OCI-LY3 (cell line): ENCODE measurements around the gene SCN1B.

Experiments used
- H2AFZ ChIP-seq: fragments of 200-600, 300-600 bp; shearing (Covaris generic); 2 replicates; pipeline ENCODE4 v1.6.0; 2014; ENCODE audit warnings: antibody characterized with exemption, low read depth, low read length
- H3K27ac ChIP-seq: fragments of 200-600, 300-600 bp; sonication (generic); 2 replicates; pipeline ENCODE4 v1.5.1; 2014; ENCODE audit warnings: mild to moderate bottlenecking, low read length, moderate library complexity, mixed read lengths
- H3K27me3 ChIP-seq: fragments of 200-600, 300-600 bp; sonication (generic); 2 replicates; pipeline ENCODE4 v1.6.1; 2014; ENCODE audit warnings: low read depth, low read length, mixed read lengths
- H3K36me3 ChIP-seq: fragments of 200-600, 300-600 bp; sonication (generic); replicated peaks from 2 replicates; pipeline ENCODE3; 2014; ENCODE audit warnings: low read depth, low read length, mixed read lengths
- H3K4me1 ChIP-seq: fragments of 300-600, 200-600 bp; sonication (generic); 2 replicates; pipeline ENCODE4 v1.6.1; 2014; ENCODE audit warnings: low read length, mixed read lengths
- H3K4me2 ChIP-seq: fragments of 200-600, 300-600 bp; sonication (generic); 2 replicates; pipeline ENCODE4 v1.6.1; 2014; ENCODE audit warnings: low read length, mixed read lengths
- H3K4me3 ChIP-seq: fragments of 300-600, 200-600 bp; sonication (generic); 2 replicates; pipeline ENCODE4 v1.5.1; 2014; ENCODE audit warnings: antibody characterized with exemption, mild to moderate bottlenecking, low read length, moderate library complexity
- H3K79me2 ChIP-seq: fragments of 300-600, 200-600 bp; shearing (Covaris generic); 2 replicates; pipeline ENCODE4 v1.6.1; 2014; ENCODE audit warnings: mild to moderate bottlenecking, low read length, mixed read lengths
- H3K9ac ChIP-seq: fragments of 300-600, 200-600 bp; shearing (Covaris generic); 2 replicates; pipeline ENCODE4 v1.6.0; 2014; ENCODE audit warnings: mild to moderate bottlenecking, low read length, moderate library complexity
- H3K9me3 ChIP-seq: fragments of 200-600, 300-600 bp; shearing (Covaris generic); 2 replicates; pipeline ENCODE4 v1.6.1; 2014; ENCODE audit warnings: low read length, mixed read lengths; ENCODE audit not compliant: insufficient read depth
- H4K20me1 ChIP-seq: fragments of 200-600, 300-600 bp; sonication (generic); 2 replicates; pipeline ENCODE4 v1.6.1; 2016; ENCODE audit warnings: low read length, mixed read lengths; ENCODE audit not compliant: insufficient read depth
- CTCF ChIP-seq: fragments of 200-600, 300-600 bp; sonication (generic); IDR thresholded peaks from 2 replicates; pipeline ENCODE4 v1.5.1; 2014; ENCODE audit warnings: antibody characterized with exemption, low read length, low read depth
- EZH2phosphoT487 ChIP-seq: fragments of 200-600 bp; shearing (Covaris generic); IDR thresholded peaks from 2 replicates; pipeline ENCODE4 v1.6.1; 2018; ENCODE audit warnings: antibody characterized with exemption, mixed run types, low read depth

SCN1B gene

DNA sequence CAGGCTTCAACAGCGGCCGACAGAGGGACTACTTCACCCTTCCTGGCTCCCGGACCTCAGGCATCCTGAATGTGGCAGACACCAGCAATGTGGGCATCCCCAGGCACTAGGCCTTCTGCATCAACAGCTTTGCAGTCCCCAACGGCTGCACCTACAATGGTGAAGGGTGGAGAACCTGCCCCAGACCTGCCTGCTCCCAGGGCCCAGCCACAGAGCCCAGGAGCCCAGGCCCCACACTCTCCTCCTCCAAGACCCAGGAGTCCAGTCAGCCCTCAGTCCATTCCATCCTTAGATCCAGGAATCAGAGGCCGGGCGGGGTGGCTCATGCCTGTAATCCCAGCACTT, 45.7 kb downstream of the SCN1B start:
- TF ChIP-seq EZH2phosphoT487: no peak
- no peak for TF ChIP-seq CTCF
- Histone ChIP-seq H4K20me1 (no peaks in the 10 kb centered on the region), H3K27me3 (0 out of 2 replicates have a peak, but pooled peaks cover 8% of the 10 kb centered on the region), H3K79me2 (no peaks in the 10 kb centered on the region), H3K9me3 (no peaks in the 10 kb centered on the region), H3K4me2 (no peak overlapping the region), H3K36me3 (no peaks in the 10 kb centered on the region), H3K27ac (no peak overlapping the region), H3K9ac (no peak overlapping the region), H3K4me3 (no peak overlapping the region), H2AFZ (no peak overlapping the region), H3K4me1 (no peaks in the 10 kb centered on the region)

DNA sequence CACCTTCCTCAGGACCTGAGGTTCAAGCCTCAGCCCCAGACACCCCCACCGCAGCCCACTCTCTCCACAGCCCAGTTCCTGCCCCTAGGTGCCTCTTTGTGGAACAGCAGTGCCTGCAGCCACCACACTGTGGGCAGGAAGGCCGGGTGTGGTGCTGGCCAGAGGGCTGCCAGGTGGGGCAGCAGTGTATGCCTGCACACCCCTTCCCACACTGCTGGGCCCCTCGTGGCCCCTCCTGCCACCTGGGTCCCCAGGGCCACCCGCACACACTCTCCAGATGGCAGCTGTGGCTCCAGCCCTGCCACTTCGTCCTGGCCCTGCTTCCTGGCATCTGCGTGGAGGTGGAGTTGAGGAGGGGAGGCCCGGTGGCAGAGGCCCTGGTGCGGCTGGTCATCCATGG, 46.4 kb downstream of the SCN1B start:
- Histone ChIP-seq H3K36me3 (no peaks in the 10 kb centered on the region), H3K27me3 (0 out of 2 replicates have a peak, but pooled peaks cover 8% of the 10 kb centered on the region), H3K4me3 (no peak overlapping the region), H3K27ac (no peak overlapping the region), H2AFZ (no peak overlapping the region), H3K79me2 (no peaks in the 10 kb centered on the region), H3K4me1 (no peaks in the 10 kb centered on the region), H3K9me3 (no peaks in the 10 kb centered on the region), H3K4me2 (no peak overlapping the region), H3K9ac (no peak overlapping the region), H4K20me1 (no peaks in the 10 kb centered on the region)
- TF ChIP-seq EZH2phosphoT487 (no peak), CTCF (no peak)

GRCh38 chr19:35077411-35078223, 47.3 kb downstream of the SCN1B start:
- H3K36me3 ChIP-seq: no peaks in the 10 kb centered on the region
- no peaks in the 10 kb centered on the region for H3K9me3 ChIP-seq
- 0 out of 2 replicates have a peak, but pooled peaks cover 8% of the 10 kb centered on the region for H3K27me3 ChIP-seq
- H3K4me2 ChIP-seq: no peak overlapping the region
- no peak overlapping the region for H3K27ac ChIP-seq
- no peak overlapping the region for H2AFZ ChIP-seq
- no peaks in the 10 kb centered on the region for H3K79me2 ChIP-seq
- TF ChIP-seq CTCF: no peak
- TF ChIP-seq EZH2phosphoT487: no peak
- H3K9ac ChIP-seq: no peak overlapping the region
- H4K20me1 ChIP-seq: no peaks in the 10 kb centered on the region
- no peaks in the 10 kb centered on the region for H3K4me1 ChIP-seq
- no peak overlapping the region for H3K4me3 ChIP-seq

DNA sequence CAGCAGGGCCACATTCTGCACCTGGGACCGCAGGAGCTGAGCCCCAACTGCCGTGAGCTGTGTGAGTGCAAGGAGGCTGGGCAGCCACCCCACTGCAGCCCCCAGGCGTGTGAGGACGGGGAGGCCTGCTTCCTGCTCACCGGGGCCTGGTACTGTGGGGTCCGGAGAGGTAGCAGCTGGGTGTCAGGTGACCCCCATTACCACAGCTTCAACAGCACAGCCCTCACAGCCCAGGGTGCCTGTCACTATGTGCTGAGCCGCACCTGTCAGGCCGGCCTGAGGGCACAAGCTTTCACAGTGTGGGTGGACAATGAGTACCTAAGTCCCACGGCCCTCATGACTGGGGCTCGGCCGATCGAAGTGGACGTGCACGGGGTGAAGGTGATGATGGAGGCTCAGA, 49.6 kb downstream of the SCN1B start:
- no peak overlapping the region for H3K27ac ChIP-seq
- H3K4me2 ChIP-seq: no peak overlapping the region
- TF ChIP-seq CTCF: no peak
- TF ChIP-seq EZH2phosphoT487: no peak
- no peak overlapping the region for H2AFZ ChIP-seq
- no peak overlapping the region for H3K9ac ChIP-seq
- H3K27me3 ChIP-seq: 0 out of 2 replicates have a peak, but pooled peaks cover 8% of the 10 kb centered on the region
- no peaks in the 10 kb centered on the region for H3K36me3 ChIP-seq
- H3K79me2 ChIP-seq: no peaks in the 10 kb centered on the region
- H3K4me3 ChIP-seq: no peak overlapping the region
- H4K20me1 ChIP-seq: no peaks in the 10 kb centered on the region
- no peaks in the 10 kb centered on the region for H3K9me3 ChIP-seq
- H3K4me1 ChIP-seq: peaks cover 5% of the 10 kb centered on the region; the same call in 1 of the 2 replicates
